Measurements from ENCODE around the gene PARG. TPM values are rescaled to one million over a fixed set of nuclear protein-coding genes. Genes with fewer than 3 reads are reported as not detected.
"Not testable (repeated sequence)": the region's sequence is repeated elsewhere in the genome, so short reads cannot be mapped to it uniquely, and the experiment has no call there.

The PARG gene
- total RNA-seq, 2 donors from 2014 or later: 22.9 to 28.2 TPM

- not testable (repeated sequence) for H3K9me3 Mint-ChIP-seq; H3K27ac Mint-ChIP-seq; ATAC-seq (replicated peaks); H3K27me3 Mint-ChIP-seq; H3K4me3 Mint-ChIP-seq; H3K4me1 Mint-ChIP-seq
- H3K36me3 Mint-ChIP-seq (ENCODE audit: low read depth): peaks cover 21% of the 10 kb centered on the region
Observed at GRCh38 chr10:49923572-49923971, 18.3 kb downstream of the PARG start.

- H3K27ac Mint-ChIP-seq; H3K4me3 Mint-ChIP-seq; H3K27me3 Mint-ChIP-seq; H3K4me1 Mint-ChIP-seq; ATAC-seq (replicated peaks); H3K9me3 Mint-ChIP-seq: not testable (repeated sequence)
- peaks cover 24% of the 10 kb centered on the region for H3K36me3 Mint-ChIP-seq (ENCODE audit: low read depth)
Observed at GRCh38 chr10:49922041-49922440, 19.8 kb downstream of the PARG start.

- H3K4me3 Mint-ChIP-seq; H3K9me3 Mint-ChIP-seq; H3K4me1 Mint-ChIP-seq; H3K27me3 Mint-ChIP-seq; H3K27ac Mint-ChIP-seq; ATAC-seq (replicated peaks): not testable (repeated sequence)
- H3K36me3 Mint-ChIP-seq (ENCODE audit: low read depth): peaks cover 43% of the 10 kb centered on the region
Observed at GRCh38 chr10:49917927-49918326, 23.9 kb downstream of the PARG start.

- H3K27ac Mint-ChIP-seq; H3K27me3 Mint-ChIP-seq; H3K4me1 Mint-ChIP-seq; H3K4me3 Mint-ChIP-seq; ATAC-seq (replicated peaks); H3K9me3 Mint-ChIP-seq: not testable (repeated sequence)
- peaks cover 36% of the 10 kb centered on the region for H3K36me3 Mint-ChIP-seq (ENCODE audit: low read depth)
Observed at GRCh38 chr10:49916451-49916850, 25.4 kb downstream of the PARG start.

GRCh38 chr10:49910295-49910694 lies 31.5 kb downstream of the PARG start:
- H3K9me3 Mint-ChIP-seq; H3K4me1 Mint-ChIP-seq; H3K27ac Mint-ChIP-seq; ATAC-seq (replicated peaks); H3K4me3 Mint-ChIP-seq; H3K27me3 Mint-ChIP-seq: not testable (repeated sequence)
- peaks cover 35% of the 10 kb centered on the region for H3K36me3 Mint-ChIP-seq (ENCODE audit: low read depth)

GRCh38 chr10:49908290-49909080 lies 33.3 kb downstream of the PARG start:
- H3K9me3 Mint-ChIP-seq; H3K4me1 Mint-ChIP-seq; ATAC-seq (replicated peaks); H3K4me3 Mint-ChIP-seq; H3K27me3 Mint-ChIP-seq; H3K27ac Mint-ChIP-seq: not testable (repeated sequence)
- H3K36me3 Mint-ChIP-seq (ENCODE audit: low read depth): peaks cover 27% of the 10 kb centered on the region

- H3K4me1 Mint-ChIP-seq; ATAC-seq (replicated peaks); H3K4me3 Mint-ChIP-seq; H3K27ac Mint-ChIP-seq; H3K27me3 Mint-ChIP-seq; H3K9me3 Mint-ChIP-seq: not testable (repeated sequence)
- peaks cover 18% of the 10 kb centered on the region for H3K36me3 Mint-ChIP-seq (ENCODE audit: low read depth)
Observed at GRCh38 chr10:49903829-49904228, 38.0 kb downstream of the PARG start.

GRCh38 chr10:49900406-49900805 lies 41.4 kb downstream of the PARG start:
- H3K4me3 Mint-ChIP-seq; H3K9me3 Mint-ChIP-seq; H3K27ac Mint-ChIP-seq; H3K4me1 Mint-ChIP-seq; ATAC-seq (replicated peaks); H3K27me3 Mint-ChIP-seq: not testable (repeated sequence)
- H3K36me3 Mint-ChIP-seq (ENCODE audit: low read depth): peaks cover 19% of the 10 kb centered on the region

GRCh38 chr10:49899999-49900398 lies 41.8 kb downstream of the PARG start:
- not testable (repeated sequence) for ATAC-seq (replicated peaks); H3K9me3 Mint-ChIP-seq; H3K4me1 Mint-ChIP-seq; H3K27me3 Mint-ChIP-seq; H3K27ac Mint-ChIP-seq; H3K4me3 Mint-ChIP-seq
- peaks cover 19% of the 10 kb centered on the region for H3K36me3 Mint-ChIP-seq (ENCODE audit: low read depth)

- not testable (repeated sequence) for H3K27me3 Mint-ChIP-seq; H3K4me3 Mint-ChIP-seq; H3K9me3 Mint-ChIP-seq; H3K36me3 Mint-ChIP-seq (ENCODE audit: low read depth); H3K4me1 Mint-ChIP-seq; H3K27ac Mint-ChIP-seq; ATAC-seq (replicated peaks)
Observed at GRCh38 chr10:49890025-49890424, 51.8 kb downstream of the PARG start.

- not testable (repeated sequence) for H3K4me1 Mint-ChIP-seq; H3K27ac Mint-ChIP-seq; H3K4me3 Mint-ChIP-seq; ATAC-seq (replicated peaks); H3K27me3 Mint-ChIP-seq; H3K9me3 Mint-ChIP-seq
- H3K36me3 Mint-ChIP-seq (ENCODE audit: low read depth): peaks cover 13% of the 10 kb centered on the region
Observed at GRCh38 chr10:49884739-49885331, 57.0 kb downstream of the PARG start.

- H3K27me3 Mint-ChIP-seq; H3K9me3 Mint-ChIP-seq; H3K4me3 Mint-ChIP-seq; H3K27ac Mint-ChIP-seq; H3K4me1 Mint-ChIP-seq; ATAC-seq (replicated peaks): not testable (repeated sequence)
- H3K36me3 Mint-ChIP-seq (ENCODE audit: low read depth): peaks cover 18% of the 10 kb centered on the region
Observed at GRCh38 chr10:49883852-49884251, 58.0 kb downstream of the PARG start.

GRCh38 chr10:49882327-49882726 lies 59.5 kb downstream of the PARG start:
- not testable (repeated sequence) for H3K4me3 Mint-ChIP-seq, H3K9me3 Mint-ChIP-seq, H3K27ac Mint-ChIP-seq

GRCh38 chr10:49872740-49873139 lies 69.1 kb downstream of the PARG start:
- not testable (repeated sequence) for H3K9me3 Mint-ChIP-seq; ATAC-seq (replicated peaks); H3K27ac Mint-ChIP-seq; H3K4me1 Mint-ChIP-seq; H3K27me3 Mint-ChIP-seq; H3K4me3 Mint-ChIP-seq
- peaks cover 12% of the 10 kb centered on the region for H3K36me3 Mint-ChIP-seq (ENCODE audit: low read depth)

More at GRCh38 chr10:49882327-49882726, 59.5 kb downstream of the PARG start:
- H3K27me3 Mint-ChIP-seq; ATAC-seq (replicated peaks); H3K4me1 Mint-ChIP-seq: not testable (repeated sequence)
- H3K36me3 Mint-ChIP-seq (ENCODE audit: low read depth): peaks cover 29% of the 10 kb centered on the region

- not testable (repeated sequence) for H3K27ac Mint-ChIP-seq; ATAC-seq (replicated peaks); H3K27me3 Mint-ChIP-seq; H3K9me3 Mint-ChIP-seq; H3K4me1 Mint-ChIP-seq; H3K4me3 Mint-ChIP-seq
- H3K36me3 Mint-ChIP-seq (ENCODE audit: low read depth): peaks cover 11% of the 10 kb centered on the region
Observed at GRCh38 chr10:49871462-49871861, 70.4 kb downstream of the PARG start.

All from activated T-helper 17 cell treated with anti-CD3 and anti-CD28 coated beads, Interleukin-2, amount 50 U/mL, for 72 hours (primary cell).